Mucosa of stomach (tissue), 1 donor: Measurements from ENCODE around the gene PSMD3.

ENCODE experiments used
- H3K27me3 ChIP-seq: one replicate; pipeline ENCODE4 v1.7.0; 2013; ENCODE audit warnings: mild to moderate bottlenecking, low read length; ENCODE audit not compliant: control insufficient read depth, insufficient read depth
- H3K36me3 ChIP-seq: one replicate; pipeline ENCODE4 v1.7.0; 2013; ENCODE audit warnings: low read length; ENCODE audit not compliant: control insufficient read depth, insufficient read depth
- H3K4me1 ChIP-seq: one replicate; pipeline ENCODE4 v1.7.0; 2013; ENCODE audit warnings: mild to moderate bottlenecking, low read length; ENCODE audit not compliant: control insufficient read depth, insufficient read depth
- H3K4me3 ChIP-seq: one replicate; pipeline ENCODE4 v1.7.0; 2013; ENCODE audit warnings: low read length
- H3K9ac ChIP-seq: one replicate; pipeline ENCODE4 v1.7.0; 2013; ENCODE audit warnings: mild to moderate bottlenecking, low read length, moderate library complexity
- H3K9me3 ChIP-seq: one replicate; pipeline ENCODE4 v1.7.0; 2013; ENCODE audit warnings: mild to moderate bottlenecking, low read length, moderate library complexity; ENCODE audit not compliant: control insufficient read depth
- donor health status: Pancreatic carcinoma.

The PSMD3 gene

GRCh38 chr17:39980351-39981206 lies at the start of gene PSMD3:
PSMD3 (plus strand) TSS chr17:39980807; CDS start chr17:39980971, 164 bp downstream.
- Histone ChIP-seq H3K27me3 (peaks cover 5% of the 10 kb centered on the region), H3K36me3 (peaks cover 6% of the 10 kb centered on the region), H3K4me1 (peaks cover 16% of the 10 kb centered on the region), H3K9ac (peak within 1 kb of the TSS; percentile 94), H3K4me3 (peak within 1 kb of the TSS; percentile 97), H3K9me3 (no peaks in the 10 kb centered on the region)

GRCh38 chr17:39933912-39934311 lies 46.7 kb upstream of the PSMD3 start:
- H3K4me1 ChIP-seq, result peaks cover 7% of the 10 kb centered on the region
- H3K9ac ChIP-seq, result no peak overlapping the region
- no peaks in the 10 kb centered on the region for H3K27me3 ChIP-seq
- H3K9me3 ChIP-seq, result no peaks in the 10 kb centered on the region
- no peak overlapping the region for H3K4me3 ChIP-seq
- H3K36me3 ChIP-seq, result no peaks in the 10 kb centered on the region

DNA sequence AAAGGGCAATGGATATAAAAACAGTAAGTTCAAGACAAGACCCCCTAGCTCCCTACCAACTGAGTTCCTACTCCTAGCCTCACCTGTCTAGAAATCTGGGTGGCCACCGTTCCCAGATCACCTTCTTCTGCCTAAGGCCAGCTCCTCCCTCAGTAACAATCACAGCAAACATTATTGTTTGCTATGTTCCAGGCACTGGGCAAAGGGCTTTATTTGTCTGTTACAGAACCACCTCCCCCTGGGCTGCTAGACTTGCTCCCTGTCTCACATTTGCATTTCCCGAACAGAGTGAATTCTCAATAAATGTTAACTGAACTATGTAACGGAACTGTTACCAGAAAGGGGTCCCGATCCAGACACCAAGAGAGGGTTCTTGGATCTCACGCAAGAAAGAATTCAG lies 46.3 kb upstream of the PSMD3 start:
- no peaks in the 10 kb centered on the region for H3K9me3 ChIP-seq
- no peak overlapping the region for H3K9ac ChIP-seq
- no peaks in the 10 kb centered on the region for H3K36me3 ChIP-seq
- H3K27me3 ChIP-seq, result no peaks in the 10 kb centered on the region
- H3K4me3 ChIP-seq, result no peak overlapping the region
- H3K4me1 ChIP-seq, result peaks cover 6% of the 10 kb centered on the region

- Histone ChIP-seq H3K36me3 (no peaks in the 10 kb centered on the region), H3K4me3 (no peak overlapping the region), H3K9ac (no peak overlapping the region), H3K9me3 (no peaks in the 10 kb centered on the region), H3K27me3 (no peaks in the 10 kb centered on the region), H3K4me1 (peaks cover 6% of the 10 kb centered on the region)
Observed at GRCh38 chr17:39935909-39936308, 44.7 kb upstream of the PSMD3 start.

DNA sequence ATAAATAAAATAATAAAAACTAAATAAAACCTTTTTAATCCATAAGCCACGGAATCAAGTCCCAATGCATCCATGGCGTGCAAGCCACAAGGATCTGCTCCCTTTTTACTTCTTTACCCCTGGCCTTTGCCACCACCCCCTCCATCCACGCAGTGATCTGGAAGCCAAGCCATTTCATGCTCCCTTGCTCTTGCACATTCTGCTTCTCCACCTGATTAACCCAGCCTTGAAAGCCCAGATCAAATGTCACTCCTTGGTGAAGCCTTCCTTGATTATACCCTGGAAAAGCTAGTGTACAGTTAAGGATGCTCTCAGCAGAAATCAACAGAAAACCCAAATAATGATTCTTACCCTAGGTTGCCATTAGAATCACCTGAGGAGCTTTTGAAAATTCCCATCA lies 43.2 kb upstream of the PSMD3 start:
- Histone ChIP-seq H3K4me1 (peaks cover 6% of the 10 kb centered on the region), H3K9ac (no peak overlapping the region), H3K27me3 (no peaks in the 10 kb centered on the region), H3K36me3 (no peaks in the 10 kb centered on the region), H3K9me3 (no peaks in the 10 kb centered on the region), H3K4me3 (no peak overlapping the region)

- Histone ChIP-seq H3K27me3 (no peaks in the 10 kb centered on the region), H3K4me3 (no peak overlapping the region), H3K9ac (no peak overlapping the region), H3K9me3 (no peaks in the 10 kb centered on the region), H3K4me1 (peaks cover 6% of the 10 kb centered on the region), H3K36me3 (no peaks in the 10 kb centered on the region)
Observed at GRCh38 chr17:39938140-39938869, 42.3 kb upstream of the PSMD3 start.

GRCh38 chr17:39939106-39939505 lies 41.5 kb upstream of the PSMD3 start:
- Histone ChIP-seq H3K9me3 (no peaks in the 10 kb centered on the region), H3K4me3 (no peak overlapping the region), H3K9ac (no peak overlapping the region), H3K27me3 (no peaks in the 10 kb centered on the region), H3K4me1 (peaks cover 4% of the 10 kb centered on the region), H3K36me3 (no peaks in the 10 kb centered on the region)

- H3K4me3 ChIP-seq, result no peak overlapping the region
- no peaks in the 10 kb centered on the region for H3K9me3 ChIP-seq
- H3K4me1 ChIP-seq, result no peaks in the 10 kb centered on the region
- no peak overlapping the region for H3K9ac ChIP-seq
- H3K27me3 ChIP-seq, result no peaks in the 10 kb centered on the region
- H3K36me3 ChIP-seq, result no peaks in the 10 kb centered on the region
Observed at GRCh38 chr17:39939588-39940419, 40.8 kb upstream of the PSMD3 start.

DNA sequence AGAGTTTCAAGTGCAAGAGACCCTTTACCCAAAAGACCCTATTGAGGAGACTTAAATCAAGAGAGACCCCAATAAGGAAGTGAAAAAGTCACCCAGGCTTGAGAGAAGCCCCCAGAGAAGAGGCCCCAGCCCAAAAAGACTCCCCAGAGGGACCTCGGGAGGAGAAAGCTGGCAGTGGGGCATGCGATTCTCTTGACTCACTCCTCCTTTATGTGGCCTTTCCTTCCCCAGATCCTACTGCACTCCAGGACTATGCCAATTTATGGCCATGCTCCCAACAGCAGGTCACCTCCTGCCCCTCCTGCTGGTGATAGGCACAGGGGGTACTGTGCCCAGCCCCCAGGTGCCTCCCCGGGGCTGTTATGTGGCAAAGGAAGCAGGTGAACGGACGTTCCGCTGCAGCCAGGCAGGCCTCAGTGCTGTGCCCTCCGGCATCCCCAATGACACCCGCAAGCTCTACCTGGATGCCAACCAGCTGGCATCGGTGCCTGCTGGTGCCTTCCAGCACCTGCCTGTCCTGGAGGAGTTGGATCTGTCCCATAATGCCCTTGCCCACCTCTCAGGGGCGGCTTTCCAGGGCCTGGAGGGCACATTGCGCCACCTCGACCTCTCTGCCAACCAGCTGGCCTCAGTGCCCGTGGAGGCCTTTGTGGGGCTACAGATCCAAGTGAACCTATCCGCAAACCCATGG lies 36.8 kb upstream of the PSMD3 start:
- Histone ChIP-seq H3K9ac (no peak overlapping the region), H3K27me3 (no peaks in the 10 kb centered on the region), H3K4me1 (peaks cover 1% of the 10 kb centered on the region), H3K9me3 (no peaks in the 10 kb centered on the region), H3K4me3 (no peak overlapping the region), H3K36me3 (no peaks in the 10 kb centered on the region)

GRCh38 chr17:39944393-39944711 lies 36.3 kb upstream of the PSMD3 start:
- no peaks in the 10 kb centered on the region for H3K9me3 ChIP-seq
- no peaks in the 10 kb centered on the region for H3K27me3 ChIP-seq
- peaks cover 4% of the 10 kb centered on the region for H3K4me1 ChIP-seq
- H3K4me3 ChIP-seq, result no peak overlapping the region
- H3K9ac ChIP-seq, result no peak overlapping the region
- no peaks in the 10 kb centered on the region for H3K36me3 ChIP-seq

DNA sequence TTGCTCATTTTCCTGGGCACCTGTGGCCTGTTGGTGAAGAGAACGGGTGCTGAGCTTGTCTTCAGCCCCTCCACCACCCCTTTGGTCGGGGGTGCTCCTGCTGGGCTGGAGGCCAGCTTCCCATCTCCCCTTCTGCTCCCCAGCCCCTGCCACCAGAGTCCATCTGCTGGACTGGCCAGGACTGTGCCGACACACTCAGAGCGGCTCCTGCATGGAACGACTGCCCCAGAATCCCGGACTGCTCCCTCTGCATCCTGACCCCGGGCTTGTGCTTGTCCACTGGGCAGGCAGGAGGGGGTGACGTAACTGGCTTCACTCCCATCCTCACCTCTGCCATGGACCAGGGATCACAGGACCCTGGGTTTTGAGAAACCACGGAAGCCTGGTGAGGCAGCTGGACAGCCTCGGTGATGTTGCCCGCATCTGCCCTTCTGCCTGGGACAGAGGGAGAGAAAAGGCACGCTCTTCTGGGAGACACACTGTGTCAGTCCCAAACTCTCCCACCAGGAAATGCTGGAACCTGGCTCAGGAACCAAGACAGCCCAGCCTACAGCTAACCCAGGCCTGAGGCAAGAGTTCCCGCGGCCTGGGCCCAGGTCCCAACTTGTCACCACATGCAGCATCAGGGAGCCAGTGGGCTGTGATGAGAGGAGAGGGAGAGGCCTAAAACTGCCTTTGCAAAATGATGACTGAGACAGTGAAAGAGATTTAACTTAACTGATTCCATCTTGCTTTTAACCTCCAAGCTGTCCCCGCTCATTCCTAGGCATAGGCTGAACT lies 33.9 kb upstream of the PSMD3 start:
- Histone ChIP-seq H3K27me3 (no peaks in the 10 kb centered on the region), H3K36me3 (no peaks in the 10 kb centered on the region), H3K4me1 (peaks cover 4% of the 10 kb centered on the region), H3K9me3 (no peaks in the 10 kb centered on the region), H3K9ac (no peak overlapping the region), H3K4me3 (no peak overlapping the region)
